Hindlimb muscle (tissue), 1 donor: ENCODE results near the gene LYST. TPM values are rescaled to one million over a fixed set of nuclear protein-coding genes. Genes with fewer than 3 reads are reported as not detected.
"Not testable (repeated sequence)": the region's sequence is repeated elsewhere in the genome, so short reads cannot be mapped to it uniquely, and the experiment has no call there.

Experiments used
- DNase-seq: peaks from one replicate; pipeline ENCODE4 v3.0.0-alpha.2; 2013
- polyA plus RNA-seq: library from polyadenylated mRNA; unstranded; fragments of 120-200 nt; gene quantifications from one replicate; pipeline ENCODE4 v1.2.1, GENCODE V29; 2013; ENCODE audit not compliant: insufficient read length

Gene LYST
- polyA plus RNA-seq, 1 donor = 5.8 TPM

DNA sequence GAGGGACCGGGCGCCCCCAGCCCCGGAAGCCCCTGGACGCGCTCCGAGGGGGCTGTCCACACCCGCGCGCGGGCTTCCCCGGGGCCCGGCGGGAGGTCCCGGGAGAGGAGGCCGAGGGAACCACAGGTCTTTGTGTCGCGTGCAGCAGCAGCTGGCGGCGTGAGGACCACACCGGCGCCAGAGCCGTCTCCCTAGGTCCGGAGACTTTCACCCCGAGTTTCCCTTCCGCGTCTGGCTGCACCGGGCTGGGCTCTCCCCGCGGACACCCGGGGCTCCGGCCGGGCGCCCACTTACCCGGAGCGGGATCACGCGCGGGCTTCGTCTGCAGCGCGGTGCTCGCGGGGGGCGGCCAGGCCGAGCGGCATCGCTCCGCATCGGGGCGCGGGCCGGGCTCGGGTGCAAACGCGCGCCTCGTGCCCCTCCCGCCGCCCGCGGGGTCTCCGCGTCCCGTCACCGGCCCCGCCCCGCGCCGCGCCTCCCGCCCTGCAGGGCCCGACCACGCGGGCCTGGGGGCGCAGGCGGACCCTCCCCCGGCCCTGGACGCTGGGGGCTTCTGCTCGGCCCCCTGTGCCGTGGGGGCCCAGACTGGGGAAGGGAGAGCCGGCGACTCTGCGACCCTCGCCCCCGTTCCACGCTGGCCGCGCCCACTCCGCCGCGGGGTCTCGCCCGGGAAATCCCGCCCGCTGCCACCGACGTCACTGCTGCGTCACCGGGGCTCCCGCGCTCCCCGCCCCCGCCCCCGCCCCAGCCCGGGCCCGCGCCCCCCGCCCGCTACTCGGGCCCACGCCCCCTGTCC, 217.1 kb downstream of the LYST start, which contains the start of gene GNG4:
Gene GNG4, minus strand, starts transcription at position 417 of the 796 bp plus-strand sequence. CDS start 65,946 bp downstream, outside the sequence.
- peak; percentile 22 for DNase-seq

DNA sequence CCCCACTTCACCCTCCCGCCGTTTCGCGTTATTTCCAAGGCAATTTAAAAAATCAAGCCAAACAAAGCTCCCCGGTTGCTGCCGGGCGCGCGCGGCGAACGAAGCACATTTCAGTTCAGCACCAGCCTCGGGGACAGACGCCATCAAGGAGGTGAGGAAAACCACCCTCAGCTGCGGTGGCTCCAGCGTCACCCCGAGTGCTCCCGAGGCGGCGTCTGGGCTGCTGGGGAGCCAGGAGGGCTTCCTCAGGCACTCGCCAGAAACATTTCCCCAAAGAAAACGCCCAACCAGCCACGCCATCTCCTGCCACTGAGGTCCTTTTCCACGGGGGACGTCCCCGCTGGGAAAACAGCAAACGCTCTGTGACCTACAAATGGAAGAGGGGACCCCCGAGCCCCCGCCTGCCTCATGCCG, 217.7 kb downstream of the LYST start:
- DNase-seq = peak; percentile 55

DNA sequence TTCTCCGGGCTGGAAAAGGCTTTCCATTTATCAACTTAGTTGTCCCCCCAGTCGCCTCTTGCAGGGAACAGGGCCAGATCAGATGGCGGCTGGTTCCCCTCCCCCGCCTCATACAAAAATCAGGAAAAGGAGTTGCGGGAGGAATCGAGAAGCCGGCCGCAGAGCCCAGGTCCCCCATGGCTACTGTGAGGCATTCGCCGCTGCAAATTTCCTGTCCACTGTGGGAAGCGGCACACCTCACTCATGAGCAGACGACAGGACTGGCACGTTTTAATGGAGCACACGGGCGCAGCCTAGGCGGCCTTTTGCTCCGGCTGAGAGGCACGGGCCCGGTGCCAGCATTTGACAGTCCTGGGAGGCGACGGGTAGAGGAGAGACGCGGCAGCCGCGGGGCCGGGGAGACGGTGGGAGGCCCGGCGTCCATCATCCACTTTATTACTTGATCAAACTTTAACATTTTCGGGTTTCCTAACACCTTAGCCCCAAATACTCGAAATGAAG, 218.2 kb downstream of the LYST start:
- no peak for DNase-seq

DNA sequence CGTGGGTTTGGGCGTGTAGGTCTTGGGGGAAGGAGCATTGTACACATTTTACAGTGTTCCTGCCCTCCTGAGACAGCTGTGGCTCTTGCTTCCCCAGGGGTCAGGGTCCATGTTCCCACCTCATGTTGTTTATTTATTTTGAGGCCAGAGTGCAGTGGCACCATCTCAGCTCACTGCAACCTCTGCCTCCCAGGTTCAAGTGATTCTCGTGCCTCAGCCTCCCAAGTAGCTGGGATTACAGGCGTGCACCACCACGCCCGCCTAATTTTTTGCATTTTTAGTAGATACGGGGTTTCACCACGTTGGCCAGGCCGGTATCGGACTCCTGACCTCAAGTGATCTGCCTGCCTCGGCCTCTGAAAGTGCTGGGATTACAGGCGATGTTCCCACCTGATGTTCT, 219.2 kb downstream of the LYST start:
- DNase-seq = not testable (repeated sequence)

DNA sequence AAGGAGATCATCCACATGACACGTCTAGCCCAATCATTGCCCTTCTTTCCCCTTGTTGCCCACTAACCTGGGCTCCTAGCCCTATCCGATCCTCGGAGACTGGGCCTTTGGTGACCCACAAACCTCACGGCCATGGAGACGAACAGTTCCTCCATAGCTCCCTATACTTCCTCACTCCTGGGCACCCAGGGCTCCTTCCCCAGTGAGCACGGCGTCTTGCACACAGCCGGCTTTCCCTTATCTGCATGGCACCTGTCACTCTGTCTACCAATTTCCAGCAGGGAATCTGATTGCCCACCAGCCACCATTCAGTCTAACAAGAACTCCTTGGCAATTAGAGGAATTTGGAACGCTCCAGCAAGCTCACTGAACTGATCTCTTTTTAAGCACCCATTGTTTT, 220.2 kb downstream of the LYST start:
- no peak for DNase-seq

DNA sequence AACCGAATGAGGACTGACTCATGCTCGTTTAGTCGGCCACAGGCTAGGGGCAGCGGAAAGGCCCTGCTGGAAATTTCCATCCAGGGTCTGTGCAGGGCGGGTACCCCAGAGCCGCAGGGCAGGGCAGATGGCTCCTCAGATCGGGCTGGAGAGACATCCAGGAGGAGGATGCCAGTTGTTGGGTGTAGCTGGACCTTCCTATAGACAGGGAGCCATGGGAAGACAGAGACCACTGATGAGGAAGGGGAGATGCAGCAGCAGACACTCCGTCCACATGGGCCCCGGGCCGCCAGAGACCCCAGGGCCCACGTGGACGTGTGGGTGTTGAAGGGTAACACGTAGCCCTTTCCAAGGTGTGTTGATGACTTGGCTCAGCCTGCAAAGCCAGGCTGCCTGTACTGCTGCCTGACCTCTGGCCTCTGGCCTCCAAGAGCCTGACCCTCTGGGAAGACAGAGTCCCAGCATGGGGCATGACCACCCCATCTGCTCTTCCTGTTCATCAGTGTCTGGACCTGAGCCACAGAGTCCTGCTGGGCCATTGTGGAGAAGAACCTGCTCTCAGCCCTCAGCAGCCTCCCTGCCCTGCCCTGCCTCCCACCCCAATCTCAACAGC, 221.9 kb downstream of the LYST start:
- no peak for DNase-seq

DNA sequence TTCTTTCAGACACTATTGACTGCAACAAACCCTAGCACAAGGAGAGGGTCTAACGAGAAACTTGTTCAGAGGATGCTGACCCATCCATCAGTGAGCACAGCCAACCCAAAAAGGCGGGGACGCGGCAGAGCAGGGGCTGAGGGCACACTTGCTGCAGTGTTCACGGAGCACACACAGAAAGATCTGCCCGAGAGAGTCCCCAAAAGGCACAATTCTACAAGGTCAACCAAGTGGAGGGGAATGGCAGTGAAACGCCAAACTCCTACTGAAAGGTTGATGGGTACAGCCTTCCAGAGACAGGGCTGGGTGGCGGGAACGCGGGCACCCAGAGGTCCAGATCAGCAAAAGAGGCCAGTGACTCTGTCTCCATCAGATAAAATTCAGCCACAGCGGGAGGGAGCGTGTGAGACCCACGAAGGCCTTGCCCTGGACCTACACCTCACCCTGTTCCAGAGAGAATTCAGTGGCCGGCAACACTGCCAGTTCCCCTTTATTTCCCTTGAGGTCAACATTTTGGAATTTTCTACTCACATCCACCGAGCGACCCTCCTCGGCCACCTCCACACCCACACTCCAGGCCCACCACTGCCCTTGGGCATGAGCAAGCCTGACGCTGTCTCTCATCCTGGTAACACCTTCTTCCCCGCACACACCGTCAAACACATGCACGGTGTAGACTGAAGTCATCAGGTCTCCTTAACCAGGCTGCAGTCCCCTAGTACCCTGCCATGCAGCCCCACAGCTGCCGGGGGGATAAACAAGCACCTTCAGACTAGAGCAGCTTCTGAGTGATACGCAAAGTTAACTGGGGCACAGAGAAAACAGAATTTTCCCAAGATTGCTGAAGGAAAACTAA, 222.6 kb downstream of the LYST start:
- DNase-seq = no peak

DNA sequence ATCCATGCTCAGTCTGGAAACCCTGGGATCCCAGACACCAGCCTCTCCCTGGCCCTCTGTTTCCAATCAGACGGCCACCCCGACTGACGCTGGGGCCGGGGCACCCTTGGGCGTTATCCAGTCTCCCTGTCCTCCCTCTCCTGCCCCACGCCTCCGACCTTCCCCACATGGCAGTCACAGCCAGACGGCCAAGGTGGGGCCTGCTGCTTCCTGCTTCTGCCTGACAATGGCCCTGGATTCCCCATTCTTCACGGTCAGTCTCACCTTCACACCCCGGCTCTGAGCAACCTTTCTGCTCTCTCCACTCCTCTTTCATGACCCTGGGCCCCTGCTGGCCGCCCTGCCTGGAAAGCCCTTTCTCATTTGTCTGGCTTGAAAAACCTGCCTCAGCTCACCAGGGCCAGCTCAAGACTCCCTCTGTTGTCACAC, 223.7 kb downstream of the LYST start:
- DNase-seq = no peak

DNA sequence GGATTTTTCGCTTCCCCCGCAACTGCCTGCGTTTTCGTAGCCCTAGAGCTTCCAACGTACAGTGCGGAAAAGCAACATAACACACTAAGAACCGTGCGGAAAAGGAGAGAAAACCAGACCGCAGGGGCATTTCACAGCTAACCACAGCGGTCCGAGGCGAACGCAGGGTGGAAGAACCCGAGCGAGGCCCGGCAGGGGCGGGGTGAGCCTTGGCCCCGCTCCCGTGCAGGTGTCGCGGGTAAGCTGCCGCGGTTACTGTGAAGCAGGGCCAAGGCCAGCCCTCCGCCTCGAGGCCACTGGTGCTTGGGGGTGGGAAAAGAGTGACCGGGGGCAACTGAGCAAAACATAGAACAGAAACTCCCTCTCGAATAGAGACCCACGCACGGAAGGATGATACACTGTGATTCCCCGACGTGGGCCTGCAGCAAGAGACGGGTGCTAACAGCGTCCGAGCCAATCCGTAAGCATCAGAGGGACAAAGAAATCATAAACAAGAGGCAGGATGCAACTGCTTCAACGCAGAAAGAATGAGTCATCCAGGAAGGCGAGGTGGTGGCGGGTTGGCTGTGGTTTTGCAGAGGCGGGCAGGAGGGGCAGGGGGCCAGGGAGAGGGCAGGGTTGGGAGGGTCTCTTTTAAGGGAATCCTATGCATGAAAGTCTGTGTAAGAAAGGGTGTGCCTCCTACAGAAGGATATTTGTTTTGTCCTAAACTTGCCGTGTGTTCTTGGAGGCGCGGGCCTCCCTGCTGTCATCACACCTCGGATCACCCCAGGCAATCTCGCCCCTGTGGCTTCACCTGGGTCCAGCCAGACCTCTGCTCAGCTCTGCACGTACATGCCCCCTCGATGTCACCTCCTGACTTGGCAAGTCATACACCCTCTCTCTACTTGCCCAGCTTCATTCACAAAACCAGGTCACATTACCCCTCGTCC, 224.4 kb downstream of the LYST start:
- DNase-seq = no peak

DNA sequence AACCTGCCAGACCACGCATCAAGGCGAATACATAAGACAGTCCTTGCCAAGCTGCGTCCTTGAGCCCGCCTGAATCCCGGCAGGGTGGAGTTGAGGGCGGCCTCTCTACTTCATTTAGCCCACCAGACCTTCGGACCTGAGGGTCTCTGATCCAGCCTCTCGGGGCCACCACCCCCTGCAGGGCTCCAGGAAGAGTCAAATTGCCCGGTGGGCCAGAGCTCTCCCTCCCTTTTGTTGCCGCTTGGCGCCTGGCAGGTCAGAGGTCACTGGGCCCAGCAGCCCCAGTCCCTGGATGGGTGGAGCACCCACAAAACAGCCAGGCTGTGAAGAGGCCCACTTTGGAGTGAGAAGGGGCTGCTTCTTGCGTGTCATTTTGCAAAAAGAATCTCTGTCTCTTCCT, 226.1 kb downstream of the LYST start:
- DNase-seq = no peak

DNA sequence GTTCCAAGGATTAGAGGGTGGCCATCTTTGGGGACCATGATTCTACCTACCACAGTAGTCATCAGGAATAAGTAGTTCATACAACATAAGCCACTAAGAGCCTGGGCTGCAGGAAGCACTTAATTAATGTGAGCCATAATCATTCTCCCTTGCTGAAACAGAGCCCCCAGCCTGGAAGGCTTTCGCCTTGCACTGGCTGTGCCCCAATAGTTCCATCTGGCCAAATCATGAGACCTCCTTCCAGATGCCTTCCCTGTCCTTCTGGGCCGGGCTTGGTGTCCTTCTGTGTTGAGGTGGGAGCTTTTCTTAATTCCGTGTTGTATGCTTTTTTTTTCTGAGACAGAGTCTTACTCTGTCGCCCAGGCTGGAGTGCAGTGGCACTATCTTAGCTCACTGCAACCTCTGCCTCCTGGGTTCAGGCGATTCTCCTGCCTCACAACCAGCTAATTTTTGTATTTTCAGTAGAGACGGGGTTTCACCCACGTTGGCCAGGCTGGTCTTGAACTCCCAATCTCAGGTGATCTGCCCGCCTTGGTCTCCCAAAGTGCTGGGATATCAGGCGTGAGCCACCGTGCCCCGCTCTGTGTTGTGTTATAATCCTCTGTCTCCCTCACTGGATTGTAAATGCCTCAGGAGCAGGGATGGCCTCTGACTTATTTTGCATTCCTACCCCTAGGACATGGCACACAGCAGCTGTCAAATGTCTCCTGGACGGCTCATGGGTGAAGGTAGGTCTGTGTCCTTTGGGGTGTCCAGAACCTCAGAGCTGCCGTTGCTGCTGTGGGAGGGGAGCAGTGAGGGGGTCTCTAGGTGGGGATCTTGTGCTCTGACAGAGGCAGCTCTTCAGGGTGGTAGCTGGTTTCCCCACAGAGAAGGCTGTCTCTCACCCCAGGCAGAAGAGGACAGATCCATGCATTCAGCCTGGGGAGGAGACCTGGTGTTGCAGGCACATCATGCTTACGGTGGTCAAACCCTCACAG, 227.2 kb downstream of the LYST start:
- DNase-seq = no peak

DNA sequence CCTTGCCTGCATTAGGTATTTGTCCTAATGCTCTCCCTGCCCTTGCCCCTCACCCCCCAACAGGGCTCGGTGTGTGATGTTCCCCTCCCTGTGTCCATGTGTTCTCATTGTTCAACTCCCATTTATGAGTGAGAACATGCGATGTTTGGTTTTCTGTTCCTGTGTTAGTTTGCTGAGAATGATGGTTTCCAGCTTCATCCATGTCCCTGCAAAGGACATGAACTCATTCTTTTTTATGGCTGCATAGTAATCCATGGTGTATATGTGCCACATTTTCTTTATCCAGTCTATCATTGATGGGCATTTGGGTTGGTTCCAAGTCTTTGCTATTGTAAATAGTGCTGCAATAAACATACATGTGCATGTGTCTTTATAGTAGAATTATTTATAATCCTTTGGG, 228.1 kb downstream of the LYST start:
- not testable (repeated sequence) for DNase-seq

DNA sequence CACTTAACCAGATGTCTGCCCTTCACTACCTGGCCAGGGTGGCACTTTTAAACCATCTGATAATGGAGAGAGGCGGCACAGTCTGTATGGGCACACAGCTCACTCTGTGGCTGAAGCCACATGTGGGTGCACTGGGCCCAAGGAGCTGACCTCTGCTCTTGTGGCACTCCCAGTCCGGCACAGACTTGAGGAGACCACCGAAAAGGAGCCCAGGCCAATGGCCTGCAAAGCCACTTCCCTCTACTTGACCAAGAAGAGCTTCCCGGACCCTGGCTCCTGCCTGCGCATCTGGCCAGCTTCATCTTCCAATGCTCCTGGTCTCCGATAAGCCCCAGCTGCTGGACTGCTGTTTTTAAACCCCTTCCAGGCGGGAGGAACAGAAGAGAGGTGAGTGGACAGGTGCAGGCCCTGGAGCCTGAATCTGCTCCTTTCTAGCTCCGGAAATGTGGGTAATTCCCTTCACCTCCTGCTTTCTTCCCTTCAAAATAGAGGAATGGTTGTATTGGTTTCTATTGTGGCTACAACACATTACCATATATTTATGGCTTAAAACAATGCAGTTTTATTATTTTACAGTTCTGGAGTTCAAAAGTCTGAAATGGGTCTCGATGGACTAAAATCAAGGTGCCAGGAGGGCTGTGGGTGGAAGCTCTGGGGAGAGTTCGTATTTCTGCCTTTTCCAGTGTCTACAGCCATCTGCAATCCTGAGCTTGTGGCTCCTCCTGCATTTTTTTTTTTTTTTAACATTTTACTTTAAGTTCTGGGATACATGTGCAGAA, 228.8 kb downstream of the LYST start:
- no peak for DNase-seq

DNA sequence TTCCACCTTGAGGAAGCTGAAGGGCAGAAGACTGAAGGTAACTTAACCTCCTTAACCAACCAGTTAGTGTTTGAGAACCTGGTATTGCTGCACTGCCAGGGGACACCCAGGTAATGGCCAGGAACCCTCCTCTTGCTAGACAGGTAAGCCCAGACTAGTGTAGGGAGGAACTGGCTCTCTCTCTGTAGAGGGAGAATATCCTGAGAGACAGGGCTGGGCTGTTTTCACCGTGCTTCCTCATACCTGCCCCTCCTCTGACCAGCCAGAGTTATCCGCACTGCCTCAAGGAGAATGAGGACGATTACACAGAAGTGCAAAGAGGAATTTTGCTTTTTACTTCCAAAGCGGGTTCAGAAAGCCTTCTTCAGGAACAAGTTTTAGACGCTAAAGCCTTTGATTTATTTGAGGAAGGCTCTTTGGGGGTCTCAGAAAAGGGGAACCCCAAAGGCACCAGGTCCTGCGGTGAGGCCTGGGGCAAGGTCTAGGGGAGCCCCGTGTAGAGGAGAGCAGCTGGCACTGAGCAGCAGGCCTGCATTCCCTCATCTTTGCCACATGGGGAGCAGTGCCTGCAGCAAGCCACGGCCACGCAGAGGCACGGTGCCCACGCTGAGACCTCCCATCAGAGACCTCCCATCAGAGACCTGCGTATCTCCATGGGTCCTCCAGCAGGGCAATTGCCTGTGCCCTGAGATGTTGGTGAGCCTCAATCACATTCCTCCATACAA, 230.6 kb downstream of the LYST start:
- no peak for DNase-seq

DNA sequence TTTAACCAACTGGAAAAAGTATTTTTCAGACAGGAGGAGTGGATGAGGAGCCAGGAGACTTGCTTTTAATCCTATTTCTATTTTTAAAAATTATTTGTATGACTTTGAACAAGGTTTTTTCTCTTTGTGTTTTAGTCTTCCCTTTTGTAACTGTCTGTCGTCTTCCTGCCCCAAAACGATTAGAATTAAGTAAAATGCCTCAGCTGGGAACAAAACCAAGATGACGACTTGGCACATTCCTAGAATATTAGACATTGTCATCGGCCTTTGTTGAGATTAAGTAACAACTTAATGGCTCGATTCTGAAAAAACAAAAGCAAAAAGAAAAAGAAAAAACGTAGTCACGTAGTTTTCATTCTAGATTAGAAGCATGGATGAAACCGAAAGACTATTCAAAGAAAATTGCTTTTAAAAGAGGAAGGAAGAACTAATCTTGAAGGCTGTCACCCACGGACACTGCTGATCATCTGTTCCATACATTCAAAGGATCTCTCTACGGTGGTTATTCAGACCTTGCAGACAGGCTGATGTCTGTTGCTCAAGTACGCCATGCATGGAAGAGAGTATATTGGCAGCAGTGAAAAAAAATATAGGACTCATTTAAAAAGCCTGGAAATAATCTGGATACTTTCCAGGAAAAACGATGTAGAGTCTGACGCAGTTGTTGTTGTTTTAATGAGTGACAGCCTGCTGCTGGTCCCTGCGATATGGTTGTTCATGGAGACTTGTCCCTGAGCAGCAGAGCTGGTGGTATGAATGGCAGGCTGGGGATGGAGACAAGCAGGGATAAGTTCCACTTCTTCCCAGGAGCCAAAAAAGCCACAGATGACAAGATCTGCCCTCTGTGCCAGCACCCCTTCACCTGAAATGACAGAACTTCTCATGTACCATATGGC, 234.0 kb downstream of the LYST start:
- DNase-seq = no peak

DNA sequence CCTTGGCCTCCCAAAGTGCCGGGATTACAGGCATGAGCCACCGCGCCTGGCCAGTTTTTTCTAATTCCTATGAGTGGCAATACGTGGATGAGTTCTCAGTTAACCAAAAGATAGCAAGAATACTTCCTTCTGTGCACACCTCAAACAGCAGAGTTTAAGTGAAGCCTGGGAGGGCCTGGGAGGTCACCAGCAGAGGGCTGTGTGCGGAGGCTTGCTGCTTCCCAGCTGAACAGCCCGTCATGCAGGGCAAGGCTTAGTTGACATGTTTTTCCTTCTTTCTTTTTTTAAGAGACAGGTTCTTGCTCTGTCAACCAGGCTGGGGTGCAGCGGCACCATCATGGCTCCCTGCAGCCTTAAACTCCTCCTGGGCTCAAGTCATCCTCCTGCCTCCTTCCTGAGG, 234.9 kb downstream of the LYST start:
- DNase-seq = no peak

DNA sequence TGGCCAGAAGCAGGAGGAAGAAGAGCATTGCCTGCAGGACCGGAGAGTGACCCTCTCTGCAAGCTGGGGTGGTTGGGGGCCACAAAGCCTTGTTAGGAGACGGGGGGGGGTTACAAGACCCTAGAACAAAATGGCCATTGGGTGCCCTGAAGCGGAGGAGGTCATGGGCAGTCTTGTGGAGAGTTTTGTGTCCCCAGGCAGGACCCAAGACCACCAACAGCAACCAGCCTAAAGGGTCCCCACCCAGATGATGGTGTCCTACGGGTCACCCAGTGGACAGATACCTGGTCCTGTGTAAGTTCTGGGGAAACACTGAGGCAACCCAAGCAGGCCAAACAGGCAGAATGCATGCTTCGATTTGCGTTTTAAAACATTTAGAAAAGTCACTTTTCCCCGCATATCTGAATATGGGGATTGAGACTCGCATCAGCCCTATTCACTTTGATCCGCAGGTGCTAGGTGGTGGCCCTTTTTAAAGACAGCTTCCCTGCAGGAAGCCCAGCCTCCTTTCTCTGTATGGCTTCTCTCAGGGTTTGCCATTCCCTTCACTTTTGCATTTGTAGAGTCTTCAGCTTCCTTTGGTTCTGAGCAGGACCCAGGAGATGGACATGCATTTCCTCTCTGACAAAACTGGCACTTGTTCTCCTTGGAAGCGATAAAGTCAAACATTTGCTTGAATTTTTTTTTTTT, 238.2 kb downstream of the LYST start:
- no peak for DNase-seq
